HG03175 (cell line): ENCODE measurements around the gene ADAMTS2.

Experiments used
- ATAC-seq: cut with Tn5 transposase; IDR thresholded peaks from one replicate; pipeline ENCODE4 v1.9.1; 2021; ENCODE audit warnings: mild to moderate bottlenecking, moderate library complexity; ENCODE audit not compliant: unreplicated experiment

Gene ADAMTS2

DNA sequence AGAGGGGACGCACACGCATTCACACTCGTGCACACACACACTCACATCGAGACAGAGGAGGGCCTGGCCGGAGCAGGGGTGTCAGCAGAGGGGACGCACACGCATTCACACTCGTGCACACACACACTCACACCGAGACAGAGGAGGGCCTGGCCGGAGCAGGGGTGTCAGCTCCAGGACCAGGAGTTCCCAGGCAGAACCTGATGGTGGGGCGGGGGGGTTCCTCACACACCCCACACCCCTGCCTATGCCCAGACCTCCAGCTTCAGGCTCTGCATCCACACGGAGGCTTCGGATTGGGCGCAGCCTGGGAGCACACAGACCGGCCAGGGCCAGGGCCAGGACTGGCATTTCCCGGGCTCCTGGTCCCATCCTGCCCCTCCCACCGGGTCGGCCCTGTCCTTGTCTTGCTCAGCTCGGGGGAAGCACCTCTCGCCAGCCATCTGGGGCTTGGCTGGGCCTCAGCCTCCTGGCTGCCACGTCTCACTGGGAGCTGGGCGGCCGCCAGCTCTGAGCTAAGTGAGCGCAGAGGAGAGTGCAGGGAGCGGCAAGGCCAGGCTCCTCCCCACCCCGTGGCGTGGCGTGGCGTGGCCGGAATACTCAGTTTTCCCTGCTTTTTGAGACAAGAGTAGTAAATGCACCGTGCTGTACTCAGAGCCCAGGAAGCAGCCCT is 31.3 kb downstream of the ADAMTS2 start:
- ATAC-seq: no peak

DNA sequence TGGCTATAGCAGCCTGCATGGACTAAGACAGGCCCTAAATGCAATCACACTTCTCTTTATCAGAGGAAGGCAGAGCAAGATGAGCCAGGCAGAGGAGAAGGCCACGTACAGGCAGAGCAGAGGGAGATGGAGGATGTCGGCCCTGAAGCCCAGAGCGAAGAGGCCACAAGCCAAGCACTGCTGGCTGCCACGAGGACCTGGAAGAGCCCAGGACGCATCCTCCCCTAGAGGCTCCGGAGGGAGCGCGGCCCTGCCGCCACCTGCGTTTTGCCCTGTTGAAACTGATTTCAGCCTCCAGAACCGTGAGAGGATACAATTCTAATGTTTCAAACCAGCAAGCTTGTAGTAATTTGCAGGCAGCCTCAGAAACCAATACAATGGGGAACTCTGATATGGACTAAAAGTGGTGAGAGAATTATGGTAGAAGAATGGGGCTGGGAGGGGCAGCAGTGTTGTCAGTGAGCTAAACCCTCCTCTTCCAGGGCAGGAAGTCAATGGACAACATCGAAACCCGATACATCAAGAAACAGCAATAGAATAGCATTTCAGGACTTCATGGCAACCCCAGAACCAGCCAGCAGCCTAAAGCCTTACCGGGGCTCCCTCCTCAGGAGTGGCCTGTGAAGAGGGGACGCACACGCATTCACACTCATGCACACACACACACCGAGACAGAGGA is 32.6 kb downstream of the ADAMTS2 start:
- no peak for ATAC-seq

DNA sequence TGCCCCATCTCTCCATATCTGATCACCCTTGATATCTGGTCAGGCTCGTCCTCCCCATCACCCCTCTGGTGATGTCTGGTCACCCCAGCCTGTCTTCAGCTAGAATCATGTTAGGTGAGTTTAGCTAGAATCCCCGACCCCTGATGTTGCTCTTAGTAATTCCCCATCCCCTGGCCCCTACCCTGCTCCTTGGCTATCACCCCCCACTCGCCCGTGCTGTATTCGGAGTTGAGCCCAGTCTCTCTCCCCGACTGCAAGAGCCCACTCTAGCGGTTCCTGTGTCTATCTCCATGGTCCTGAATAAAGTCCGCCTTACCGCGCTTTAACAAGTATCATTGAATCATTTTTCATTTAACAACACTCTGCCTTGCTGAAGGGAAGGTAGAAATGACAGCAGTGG is 33.7 kb downstream of the ADAMTS2 start:
- no peak for ATAC-seq

DNA sequence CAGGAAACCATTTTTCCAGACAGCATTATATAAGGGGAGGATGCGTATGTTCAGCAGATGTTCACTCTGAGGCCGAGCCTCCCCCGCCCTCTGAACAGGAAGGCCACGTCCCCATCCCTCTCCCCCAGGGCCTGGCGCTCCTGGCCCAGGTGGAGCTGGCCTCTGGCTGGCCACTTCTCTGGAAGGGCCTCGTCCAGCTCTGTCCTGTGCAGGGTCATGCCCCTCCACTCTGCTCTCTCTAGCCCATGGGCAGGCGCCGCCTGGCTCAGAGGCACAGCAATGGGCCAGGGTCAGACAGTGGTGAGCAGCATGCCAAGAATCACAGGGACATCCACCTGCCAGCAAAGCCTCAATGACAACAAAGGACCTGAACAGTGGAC is 34.2 kb downstream of the ADAMTS2 start:
- no peak for ATAC-seq

DNA sequence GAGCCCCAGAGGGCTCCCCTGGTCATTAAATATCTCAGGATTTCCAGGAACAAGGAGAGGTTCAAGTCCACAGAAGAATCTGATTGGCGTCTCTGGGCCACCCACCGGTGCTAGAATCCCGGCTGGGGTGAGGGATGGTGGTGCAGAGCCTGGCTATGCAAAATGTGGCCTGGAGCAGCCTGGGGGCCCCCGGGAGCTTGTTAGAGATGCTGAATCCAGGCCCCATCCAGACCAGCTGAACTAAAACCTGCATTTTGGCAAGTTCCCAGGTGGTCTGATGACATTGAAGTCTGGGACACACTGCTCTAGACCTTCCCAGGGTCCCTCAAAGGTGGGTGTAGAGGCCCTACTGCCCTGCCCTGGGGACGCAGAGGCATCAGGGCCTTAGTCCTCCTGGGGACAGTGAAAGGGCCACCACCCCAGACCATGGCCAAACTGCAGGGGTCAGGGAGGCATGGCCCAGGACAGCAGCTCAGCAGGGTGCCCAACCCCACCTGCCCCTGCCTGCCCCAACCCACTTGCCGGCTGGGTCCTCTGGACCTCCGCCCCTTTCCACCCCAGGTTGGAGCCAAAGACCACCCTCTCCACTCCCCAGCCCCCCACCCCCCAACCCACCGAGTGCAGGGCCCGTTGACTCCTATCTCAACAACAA is 34.7 kb downstream of the ADAMTS2 start:
- no peak for ATAC-seq

DNA sequence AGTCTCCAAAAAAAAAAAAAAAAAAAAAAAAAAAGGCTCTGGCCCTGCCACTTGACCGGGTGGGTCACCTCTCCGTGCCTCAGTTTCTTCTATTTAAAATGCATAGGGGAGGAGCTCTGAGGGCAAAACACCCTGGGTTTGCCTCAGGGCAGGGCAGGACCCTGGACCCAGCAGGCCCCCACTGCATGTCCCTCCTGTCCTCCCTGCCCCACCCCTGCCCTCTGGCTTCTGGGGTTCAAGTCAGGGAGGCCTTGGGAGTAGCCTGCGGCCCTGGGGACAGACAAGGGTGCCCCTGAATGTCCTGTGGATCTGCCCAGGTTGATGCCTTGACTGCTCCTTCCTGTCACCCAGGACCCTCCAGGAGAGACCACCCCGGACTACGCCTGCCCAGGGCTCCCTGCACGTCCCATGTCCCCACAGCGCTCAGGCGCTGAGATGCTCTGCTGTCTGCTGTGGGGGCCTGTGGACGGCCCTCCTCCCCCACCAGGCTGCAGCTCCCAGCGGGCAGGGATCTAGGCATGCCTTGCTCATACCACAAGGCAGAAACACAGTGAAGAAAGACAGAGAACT is 35.4 kb downstream of the ADAMTS2 start:
- no peak for ATAC-seq

DNA sequence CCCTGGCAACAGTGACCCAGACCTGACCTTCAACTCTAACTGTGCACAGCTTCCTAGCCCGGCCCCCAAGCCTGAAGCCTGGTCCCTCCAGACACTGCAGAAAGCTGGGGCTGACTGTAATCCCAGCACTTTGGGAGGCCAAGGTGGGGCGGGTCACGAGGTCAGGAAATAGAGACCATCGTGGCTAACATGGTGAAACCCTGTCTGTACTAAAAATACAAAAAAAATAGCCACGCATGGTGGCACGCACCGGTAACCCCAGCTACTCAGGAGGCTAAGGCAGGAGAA is 35.9 kb downstream of the ADAMTS2 start:
- ATAC-seq: no peak

DNA sequence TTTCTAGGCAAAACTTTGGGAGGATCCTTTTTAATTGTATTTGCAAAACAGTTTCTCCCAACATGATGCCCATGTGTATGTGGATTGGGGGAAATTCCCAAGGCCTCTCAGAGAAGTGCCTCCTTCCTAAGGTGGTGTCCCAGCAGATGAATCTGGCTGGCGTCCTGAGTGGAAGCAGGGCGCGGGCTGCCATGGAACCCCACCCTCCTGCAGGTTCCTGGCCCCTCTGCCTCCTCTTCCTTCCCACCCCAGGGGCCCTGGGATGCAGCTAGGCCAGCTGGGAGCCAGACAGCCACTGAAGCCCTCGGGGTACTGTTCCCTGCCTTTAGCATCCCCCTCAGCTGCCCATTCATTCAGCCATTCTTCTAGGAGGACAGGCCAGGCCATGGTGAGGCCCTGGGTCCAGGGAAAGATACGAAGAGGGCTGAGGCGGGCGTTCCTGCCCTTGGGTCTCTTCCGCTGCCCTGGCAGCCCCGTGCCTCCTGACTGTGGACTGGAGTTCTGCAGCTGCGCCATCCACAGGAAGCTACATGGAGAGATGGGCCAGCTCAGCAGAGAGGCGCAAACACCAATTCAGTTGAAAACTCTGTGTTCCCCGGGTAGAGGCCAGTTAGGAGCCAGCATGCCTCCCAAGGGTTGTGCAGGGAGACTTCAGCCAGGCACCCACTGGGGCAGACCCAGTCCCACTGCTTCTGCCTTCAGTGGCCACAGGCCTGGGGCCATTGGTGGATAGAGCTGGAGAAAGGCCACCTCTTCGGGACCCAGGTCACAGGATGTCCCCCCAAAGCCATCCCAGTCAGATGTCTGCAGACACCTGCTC is 36.5 kb downstream of the ADAMTS2 start:
- ATAC-seq: no peak

DNA sequence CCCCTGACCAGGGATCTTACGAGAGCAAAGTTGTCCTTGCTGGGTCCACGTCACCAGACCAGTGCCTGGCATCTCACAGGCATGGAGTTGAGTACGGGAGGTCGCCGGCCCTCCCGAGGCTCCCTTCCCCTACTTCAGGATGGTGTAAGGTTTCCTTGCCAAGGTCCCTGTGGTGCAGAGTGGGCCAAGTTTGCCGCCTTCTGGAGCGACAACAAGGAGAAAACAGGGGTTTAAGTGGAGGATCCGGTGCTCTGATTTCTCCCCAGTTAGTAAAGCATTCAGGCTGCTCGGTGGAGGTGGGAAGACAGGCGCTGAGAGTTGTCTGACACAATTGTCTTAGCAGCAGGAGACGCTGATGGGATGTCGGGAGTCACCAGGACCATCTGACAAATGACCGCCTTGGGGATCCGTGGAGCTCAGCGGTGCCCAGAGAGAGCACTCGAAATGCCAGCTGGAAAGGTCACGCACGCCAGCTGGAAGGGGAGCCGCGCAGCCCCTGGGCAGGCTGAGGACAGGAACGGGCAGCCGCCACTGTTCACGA is 37.3 kb downstream of the ADAMTS2 start:
- no peak for ATAC-seq

DNA sequence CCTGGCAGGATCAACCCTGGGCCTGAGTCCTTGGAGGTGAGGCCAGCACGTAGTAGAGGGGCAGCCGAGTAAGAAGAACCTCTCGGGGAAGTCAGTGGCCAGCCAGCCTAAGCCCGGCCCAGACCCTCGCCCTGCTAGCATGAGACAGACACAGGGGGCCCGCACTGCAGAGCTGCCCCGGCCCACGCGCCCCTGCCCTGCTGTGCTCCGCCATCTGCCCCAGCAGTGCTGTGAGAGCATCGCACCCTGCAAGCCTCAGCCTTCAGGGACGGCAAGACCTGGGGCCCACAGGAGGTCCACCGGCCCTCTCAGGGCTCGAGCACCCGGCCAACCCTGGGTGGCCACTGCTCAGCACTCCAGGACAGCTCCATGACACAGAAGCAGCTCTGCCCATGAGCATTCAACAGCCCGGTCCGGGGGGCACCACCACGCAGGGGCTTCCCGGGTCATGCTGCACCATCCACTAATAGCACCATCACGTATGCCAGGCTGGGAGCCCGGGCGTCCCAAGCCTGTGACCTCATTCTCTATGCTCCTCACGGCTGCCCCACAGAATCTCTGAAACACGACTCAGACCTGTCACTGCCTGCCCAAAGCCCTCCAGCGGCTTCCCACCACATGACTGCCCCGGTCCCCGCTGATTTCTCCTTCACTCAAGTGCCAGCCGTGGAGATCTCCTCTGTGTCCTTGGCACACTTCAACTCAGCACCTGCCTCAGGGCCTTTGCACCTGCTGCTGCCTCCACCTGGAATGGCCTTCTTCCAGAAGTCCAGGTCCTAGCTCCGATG is 38.1 kb downstream of the ADAMTS2 start:
- no peak for ATAC-seq

DNA sequence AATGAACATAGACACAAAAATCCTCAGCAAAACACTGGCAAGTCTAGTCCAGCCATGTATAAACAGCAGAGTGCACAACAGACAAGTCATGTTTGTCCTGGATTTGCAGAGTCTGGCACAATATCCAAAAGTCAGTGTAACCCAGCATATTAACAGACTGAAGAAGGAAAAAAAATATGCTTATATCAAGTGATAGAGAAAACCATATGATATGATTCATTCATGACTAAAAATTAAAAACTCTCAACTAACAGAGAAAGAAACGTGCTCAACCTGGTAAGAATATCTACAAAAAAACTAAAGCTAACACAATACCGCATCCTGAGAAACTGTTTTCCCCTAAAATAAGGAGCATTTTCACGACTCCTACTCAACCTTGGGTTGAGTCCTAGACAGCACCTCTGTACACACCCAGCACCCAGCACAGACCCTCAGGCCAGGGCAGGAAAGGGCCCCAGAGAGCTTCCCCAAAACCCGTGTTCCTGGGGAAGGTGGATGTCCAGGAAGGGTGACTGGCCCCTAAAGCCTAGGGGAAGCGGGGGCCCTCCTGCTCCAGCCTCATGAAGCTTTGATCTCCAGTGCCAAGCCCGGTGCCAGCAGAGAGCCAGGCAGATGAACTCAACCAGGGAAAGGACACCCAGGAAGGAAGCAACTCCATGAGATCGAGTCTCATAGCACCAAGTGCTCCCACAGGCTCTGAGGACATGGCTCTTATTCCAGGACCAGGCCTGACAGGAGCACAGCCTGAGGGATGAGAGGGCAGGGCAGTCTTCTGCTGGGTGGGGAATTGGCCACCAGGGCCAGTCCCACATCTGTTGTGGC is 38.9 kb downstream of the ADAMTS2 start:
- ATAC-seq: no peak

DNA sequence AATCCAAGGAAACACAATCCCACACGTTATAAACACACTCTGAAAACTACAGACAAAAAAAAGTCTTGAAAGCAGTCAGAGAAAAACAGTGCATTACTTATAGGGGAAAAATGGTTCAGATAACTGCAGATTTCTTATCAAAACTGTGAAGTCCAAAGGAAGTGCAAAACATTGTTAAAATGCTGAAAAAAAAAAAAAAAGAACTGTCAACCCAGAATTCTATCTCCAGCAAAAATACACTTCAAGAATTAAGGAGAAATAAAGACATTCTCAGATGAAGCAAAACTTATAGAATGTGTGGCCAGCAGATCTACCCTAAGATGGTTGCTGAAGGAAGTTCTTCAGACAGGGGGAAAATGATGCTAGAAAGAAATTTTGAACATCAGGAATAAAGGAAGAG is 40.4 kb downstream of the ADAMTS2 start:
- no peak for ATAC-seq

DNA sequence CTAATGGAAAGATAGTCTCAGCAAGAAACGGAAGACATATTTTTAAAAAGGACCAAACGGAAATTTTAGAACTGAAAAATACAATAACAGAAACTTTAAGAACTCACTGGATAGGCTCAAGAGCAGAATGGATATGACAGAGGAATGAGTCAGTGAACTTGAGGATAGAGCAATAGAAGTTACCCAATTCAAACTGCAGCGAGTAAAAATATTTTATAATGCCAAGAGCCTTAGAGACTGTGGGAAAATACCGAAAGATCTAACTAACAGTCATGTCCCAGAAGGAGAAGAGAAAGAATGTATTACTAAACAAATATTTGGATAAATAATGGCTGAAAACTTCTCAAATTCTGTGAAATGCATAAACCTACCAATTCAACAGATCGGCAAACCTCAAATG is 40.8 kb downstream of the ADAMTS2 start:
- no peak for ATAC-seq

DNA sequence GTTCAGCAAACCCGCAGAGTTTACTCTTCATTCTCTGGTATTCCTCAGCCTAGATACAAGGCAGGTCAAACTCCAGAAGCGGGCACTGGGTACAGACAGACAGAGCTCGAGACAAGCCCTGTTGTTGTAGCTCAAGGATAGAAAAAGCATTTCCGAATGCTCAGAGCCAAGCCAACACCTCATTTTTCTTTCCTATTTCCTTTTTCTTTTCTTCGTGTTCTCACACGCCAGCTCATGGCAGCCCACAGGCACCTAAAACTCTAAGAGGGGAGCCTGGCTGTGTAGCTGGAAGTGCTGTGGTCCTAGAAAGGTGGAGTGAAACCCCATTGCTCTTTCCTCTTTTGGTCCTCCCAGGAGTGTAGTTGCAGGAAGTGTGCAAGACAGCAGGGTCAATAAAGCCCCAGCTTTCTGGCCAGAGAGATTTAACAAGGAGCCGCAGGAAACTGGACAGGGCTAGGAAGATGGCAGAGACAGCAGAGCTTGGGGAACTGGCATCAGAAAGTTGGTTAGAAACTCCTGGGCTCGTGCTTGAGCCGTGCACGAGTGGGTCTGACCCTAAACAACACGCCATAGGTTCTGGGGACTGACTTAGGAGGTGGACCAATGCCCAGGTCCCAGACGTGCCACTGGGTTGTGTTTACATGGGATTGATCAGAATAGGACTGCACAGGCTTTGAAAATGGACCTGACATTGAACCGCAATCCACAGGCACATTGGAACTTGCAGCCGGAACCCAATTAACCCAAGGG is 41.6 kb downstream of the ADAMTS2 start:
- no peak for ATAC-seq

DNA sequence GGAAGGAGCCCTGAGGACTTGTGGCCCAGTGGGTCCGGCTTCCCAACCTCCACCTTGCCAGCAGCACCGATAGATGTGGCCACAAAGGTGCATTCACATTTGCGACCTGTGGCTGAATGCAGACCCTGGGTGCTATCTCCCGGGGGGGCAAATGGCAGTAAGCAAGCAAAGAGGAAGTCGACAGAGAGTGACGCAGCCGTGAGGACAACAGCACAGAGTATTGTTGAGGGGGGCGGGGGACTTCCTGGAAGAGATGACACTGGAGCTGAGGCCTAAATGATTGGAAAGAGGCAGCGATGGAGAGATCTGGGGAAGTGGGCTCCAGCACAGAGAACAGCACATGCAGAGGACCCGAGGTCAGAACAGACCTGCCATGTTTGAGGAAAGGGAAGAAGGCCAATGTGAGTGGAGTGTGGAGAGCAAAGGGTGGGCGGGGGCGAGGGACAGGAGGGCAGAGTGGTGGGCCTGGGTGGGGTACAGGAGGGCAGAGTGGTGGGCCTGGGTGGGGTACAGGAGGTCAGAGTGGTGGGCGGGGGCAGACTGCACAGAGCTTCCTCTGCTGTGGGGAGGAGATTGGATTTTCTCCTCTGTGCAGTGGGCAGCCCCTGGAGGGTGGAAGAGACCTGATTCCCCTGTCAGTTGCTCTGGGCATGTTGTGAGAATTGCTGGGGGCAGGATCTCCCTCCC is 42.6 kb downstream of the ADAMTS2 start:
- ATAC-seq: no peak

DNA sequence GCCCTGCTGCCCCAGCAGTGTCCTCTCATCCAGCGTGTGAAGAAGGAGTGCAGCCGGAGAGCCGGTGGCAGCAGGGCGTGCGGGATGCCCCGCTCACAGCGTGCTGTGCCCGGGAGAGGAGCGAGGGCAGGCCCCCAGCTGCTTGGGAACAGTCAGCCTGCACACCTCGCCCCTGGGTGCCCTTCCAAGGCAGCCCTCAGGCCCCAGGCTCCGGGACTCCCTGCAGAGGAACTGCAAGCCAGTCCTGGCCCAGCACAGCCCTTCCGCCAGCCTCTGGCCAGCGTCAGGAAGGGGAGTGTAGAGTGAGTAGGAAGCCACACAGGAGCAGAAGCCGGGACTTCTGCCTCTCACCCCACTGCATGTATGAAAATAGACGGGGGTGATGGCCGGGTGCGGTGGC is 43.5 kb downstream of the ADAMTS2 start:
- no peak for ATAC-seq

DNA sequence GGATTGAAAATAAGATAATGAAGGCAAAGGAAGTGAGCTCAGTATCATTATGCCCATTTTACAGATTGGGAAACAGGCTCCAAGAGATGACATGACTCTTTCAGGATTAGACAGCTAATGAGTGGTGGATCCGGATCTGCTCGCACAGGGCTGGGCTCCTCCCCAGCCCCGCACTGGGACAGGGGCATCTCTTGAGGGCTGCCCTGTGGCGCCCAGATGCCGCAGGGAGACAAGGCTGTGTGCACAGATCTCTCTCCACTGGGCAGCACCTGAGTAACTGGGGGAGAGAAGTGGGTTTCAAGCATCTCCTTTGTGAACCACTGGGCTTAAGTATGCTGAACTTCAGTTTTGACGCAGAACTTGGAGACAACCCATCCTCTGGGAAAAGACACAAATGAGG is 43.9 kb downstream of the ADAMTS2 start:
- no peak for ATAC-seq

DNA sequence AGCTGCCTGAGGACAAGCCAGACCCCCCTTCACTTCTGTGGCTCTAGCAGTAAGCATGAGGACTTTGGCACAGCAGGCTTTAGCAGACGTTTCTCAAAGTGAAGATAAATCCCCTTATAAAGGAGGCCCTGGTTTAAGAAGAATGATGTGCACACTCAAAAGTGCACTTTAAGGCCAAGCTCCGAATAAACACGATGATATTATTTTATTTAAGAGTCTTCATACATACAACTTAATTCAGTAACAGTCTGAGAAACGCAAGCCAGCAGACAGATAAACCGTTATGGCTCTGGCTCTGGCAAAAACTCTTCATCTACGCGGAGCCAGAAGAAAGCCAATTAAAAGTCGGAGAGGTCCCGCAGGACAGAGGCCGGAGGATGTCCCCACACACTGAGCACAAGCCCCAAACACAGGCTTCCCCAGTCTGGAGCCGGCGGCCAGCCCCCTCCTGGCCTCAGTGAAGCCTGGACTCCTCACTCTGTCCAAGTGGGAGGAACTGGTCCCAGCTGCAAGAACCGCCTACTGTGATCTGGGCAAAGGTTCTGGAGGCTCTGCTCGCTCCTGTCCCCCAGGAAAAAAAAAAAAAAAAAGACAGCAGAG is 44.6 kb downstream of the ADAMTS2 start:
- ATAC-seq: no peak
